Measurements from ENCODE around the gene ALKAL2.

- TF ChIP-seq CTCF (IDR thresholded peaks at IDR 0.05; ENCODE audit: poor library complexity) (no peak), EZH2 (IDR thresholded peaks at IDR 0.05; ENCODE audit: borderline replicate concordance) (no peak)
Observed at GRCh38 chr2:234421-234820, 53.5 kb downstream of the ALKAL2 start.
